GM12801 (cell line): ENCODE data around the gene MID1.

Source experiments
- TF ChIP-seq, protein P1 (sequence below): IDR thresholded peaks from one replicate; pipeline ENCODE4 v1.5.1; 2011; ENCODE audit warnings: control low read depth; ENCODE audit not compliant: insufficient read length; ENCODE audit errors: extremely low read depth

Gene MID1

DNA sequence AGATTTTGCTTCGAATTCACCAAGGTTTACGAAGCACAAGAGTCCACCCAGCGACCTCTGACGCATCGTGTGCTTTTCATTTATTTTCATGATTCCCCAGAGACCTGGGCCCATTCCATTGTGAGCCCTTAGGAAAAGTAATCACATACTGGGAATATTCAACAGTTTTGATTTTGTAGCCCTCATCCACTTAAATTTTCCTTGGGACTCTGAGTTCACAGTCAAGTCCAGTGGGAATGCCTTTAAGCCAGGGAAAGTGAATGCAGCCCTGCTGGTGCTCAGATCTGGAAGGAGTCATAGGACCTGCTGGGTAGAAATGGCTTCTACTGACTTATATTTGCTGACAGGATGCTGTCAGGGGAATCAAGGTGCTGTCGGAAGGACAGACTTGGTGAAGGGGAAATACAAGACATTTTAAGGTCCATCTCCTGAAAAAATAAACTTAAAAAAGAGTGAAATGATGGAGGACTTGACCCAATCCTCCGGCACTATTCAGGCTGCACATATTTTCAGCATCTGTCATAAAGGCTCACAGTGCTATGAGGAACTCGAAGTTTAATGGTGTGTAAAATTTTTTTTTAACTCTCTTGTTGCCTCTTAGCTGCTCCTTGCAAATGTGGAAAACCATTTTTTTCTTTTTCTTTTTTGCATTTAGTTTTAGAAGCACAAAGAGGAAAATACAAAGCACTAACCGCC lies 204.9 kb downstream of the MID1 start:
- TF ChIP-seq, protein P1, sequence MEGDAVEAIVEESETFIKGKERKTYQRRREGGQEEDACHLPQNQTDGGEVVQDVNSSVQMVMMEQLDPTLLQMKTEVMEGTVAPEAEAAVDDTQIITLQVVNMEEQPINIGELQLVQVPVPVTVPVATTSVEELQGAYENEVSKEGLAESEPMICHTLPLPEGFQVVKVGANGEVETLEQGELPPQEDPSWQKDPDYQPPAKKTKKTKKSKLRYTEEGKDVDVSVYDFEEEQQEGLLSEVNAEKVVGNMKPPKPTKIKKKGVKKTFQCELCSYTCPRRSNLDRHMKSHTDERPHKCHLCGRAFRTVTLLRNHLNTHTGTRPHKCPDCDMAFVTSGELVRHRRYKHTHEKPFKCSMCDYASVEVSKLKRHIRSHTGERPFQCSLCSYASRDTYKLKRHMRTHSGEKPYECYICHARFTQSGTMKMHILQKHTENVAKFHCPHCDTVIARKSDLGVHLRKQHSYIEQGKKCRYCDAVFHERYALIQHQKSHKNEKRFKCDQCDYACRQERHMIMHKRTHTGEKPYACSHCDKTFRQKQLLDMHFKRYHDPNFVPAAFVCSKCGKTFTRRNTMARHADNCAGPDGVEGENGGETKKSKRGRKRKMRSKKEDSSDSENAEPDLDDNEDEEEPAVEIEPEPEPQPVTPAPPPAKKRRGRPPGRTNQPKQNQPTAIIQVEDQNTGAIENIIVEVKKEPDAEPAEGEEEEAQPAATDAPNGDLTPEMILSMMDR, result no peak

DNA sequence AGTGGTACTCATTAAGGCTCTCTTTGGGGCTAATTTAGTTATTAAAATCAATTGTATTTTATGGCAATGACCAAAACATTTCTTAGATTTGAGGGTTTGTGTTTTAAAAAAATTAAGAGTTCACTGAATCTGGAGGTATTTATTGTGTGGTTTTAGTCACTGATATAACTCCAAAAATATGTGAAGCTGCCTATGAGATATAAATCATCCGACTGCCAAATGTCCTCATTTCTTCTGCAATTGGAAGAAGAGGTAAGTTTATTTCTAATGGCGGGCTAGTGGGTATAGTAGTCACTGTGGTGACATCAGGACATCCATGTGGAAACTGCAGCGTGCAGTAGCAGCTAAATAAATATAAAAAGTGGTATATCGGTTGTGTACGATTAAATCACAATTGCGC lies 205.5 kb downstream of the MID1 start:
- TF ChIP-seq, protein P1, result no peak

DNA sequence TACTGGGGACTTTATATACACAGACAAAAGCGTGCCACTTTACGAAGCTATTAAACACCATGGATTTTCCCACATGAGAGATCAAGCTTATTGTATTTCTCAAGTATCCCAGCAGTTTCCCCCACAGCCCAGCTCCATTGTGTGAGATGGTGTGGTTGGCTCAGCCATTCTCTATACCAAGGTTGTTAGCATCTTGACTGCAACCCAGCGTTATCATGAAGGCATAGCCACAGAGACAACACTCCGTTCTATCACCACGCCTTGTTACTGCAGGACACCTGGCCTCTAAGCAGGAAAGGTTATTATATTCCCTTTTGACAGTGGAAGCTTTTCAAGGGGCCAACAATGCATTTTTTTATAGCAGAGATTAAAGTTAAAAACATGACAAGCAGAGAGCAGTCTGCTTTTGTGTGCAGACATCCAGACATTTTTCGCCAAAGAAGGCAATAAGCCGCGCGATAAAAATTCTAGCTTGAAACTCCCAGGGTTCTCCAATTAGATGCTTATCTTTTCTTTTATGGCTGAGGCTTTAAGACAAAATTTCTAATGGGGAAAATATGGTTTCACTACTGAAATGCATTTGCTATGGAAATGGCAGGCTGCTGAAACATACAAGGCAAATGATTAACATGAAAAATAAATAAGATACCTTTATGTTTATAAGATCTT lies 206.1 kb downstream of the MID1 start:
- TF ChIP-seq, protein P1, result no peak

DNA sequence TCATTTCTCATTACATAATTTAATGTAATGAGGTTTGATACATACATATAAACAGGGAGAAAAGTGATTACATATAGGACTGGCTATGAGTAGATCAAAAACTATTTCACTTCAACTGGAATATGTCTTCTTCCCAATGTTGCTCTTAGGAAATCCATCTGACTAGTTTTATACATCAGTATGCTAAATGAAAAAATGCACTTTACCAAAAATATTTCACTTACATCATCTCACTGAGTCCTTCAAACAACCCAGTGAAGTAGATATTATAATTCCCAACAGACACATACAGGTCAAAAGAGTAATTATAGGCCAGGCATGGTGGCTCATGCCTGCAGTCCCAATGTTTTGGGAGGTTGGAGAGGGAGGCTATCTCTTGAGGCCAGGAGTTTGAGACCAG lies 215.9 kb downstream of the MID1 start:
- TF ChIP-seq, protein P1, result no peak

DNA sequence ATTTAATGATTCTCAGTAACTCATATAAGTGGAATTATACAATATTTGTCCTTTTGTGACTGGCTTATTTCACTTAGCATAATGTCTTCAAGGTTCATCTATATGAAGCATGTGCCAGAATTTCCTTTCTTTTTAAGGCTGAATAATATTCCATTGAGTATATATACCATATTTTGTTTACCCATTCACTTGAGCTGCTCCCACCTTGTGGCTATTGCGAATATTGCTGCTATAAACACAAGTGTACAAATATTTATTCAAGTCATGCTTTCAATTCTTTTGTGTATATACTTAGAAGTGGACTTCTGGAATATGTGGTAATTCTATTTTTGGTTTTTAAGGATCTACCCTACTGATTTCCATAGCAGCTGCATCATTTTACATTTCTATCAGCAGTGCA lies 219.1 kb downstream of the MID1 start:
- TF ChIP-seq, protein P1, result no peak

DNA sequence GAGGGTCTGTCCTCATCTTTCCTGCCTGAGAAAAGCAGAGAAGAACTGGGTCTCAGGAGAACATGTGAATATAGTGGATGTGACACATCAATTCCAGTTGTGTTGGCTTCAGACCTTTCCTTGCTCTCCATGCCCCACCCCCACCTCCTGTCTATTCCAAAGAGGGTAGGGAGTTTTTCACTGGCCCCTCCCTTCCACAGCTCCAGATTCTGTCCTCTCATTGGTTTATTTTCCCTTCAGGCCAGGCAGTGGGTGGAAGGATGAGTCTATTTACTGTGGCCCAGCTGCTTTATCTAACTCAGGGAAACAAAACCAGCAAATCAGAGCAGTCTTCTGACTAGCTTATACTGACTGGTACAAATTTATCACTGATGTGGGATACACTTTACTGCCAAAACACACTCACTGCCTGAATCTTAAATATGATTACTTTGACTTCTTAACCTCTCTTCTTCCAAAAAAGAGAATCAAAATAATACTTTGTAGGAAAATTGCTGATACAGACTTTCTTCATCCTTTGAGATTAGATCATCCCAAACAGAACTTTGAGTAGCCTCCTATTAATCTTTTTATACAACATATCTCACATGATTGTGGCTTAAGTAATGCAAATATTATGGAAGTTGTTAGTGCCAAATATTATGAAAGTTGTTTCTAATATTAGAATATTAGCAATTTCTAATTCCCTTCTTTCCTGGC lies 221.2 kb downstream of the MID1 start:
- TF ChIP-seq, protein P1, result no peak

DNA sequence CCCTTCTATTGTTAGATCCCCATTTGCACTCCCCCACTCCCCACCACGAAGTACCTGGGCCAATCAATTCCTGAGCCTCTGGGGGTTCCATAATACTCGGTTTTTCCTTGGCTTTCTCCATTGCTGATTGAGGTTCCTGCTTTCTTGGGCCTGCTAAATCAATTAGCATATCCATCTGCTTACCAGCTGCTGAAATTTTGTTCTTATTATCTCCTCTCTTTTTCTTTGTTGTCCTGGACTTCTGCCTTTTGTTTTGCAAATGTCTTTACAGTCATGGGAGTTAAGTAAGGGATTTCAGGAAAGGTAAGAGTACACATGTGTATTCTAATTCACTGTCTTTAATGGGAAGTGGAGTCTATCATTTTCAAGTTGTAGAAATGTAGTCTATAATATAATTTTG lies 222.2 kb downstream of the MID1 start:
- TF ChIP-seq, protein P1, result no peak
